Activated CD8-positive, alpha-beta memory T cell treated with anti-CD3 and anti-CD28 coated beads, Interleukin-2, amount 50 U/mL, for 1 hour (primary cell): Measurements from ENCODE around the gene PRR18.

Experiments
- DNase-seq: peaks from one replicate; pipeline ENCODE4 v3.0.0-alpha.2; 2020; ENCODE audit errors: extremely low read depth

The PRR18 gene

DNA sequence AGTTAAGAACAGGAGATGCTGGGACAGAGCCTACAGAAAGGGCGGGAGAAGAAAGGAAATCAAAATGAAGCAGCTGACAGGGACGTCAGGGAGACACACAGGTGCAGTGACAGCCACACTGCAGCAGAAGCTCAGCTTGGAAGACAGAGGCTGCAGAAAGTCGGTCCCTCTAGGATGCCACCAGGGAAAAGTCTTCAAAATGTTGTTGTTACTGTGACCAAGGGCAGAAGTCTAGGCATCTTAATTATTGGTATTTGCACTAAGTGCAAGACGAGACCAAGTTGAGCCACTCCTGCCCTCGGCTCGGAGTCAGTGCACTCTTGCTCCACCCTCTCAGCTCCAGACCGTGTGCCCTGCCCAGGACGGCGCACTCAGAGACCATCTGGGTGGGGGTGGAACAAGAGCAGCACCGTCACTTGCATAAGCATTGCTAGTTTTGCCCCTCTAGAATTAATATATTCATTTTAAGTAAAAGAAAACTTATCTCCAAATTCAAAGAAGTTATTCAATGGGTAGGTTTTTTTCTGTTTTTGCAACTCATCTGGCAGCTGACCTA, 2.6 kb downstream of the PRR18 start:
- DNase-seq: no peak

DNA sequence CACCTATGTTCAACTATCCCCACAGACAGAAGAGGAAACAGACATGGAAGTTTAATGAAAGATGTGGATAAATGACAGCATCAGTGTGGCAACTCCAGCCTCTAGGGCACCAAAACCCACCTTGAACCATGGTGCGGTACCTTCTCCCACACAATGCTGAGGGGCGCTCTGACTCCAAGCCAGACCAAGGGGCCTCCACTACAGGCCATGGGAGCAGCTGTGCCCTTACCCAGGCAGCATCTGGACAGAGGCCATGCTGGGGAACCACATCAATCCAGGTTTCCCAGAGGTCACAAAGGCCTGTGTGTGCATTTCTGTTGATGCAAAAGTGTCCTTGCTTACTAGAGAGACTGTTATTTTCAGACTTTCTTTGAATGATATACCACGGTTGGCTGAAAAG, 4.1 kb downstream of the PRR18 start:
- no peak for DNase-seq

DNA sequence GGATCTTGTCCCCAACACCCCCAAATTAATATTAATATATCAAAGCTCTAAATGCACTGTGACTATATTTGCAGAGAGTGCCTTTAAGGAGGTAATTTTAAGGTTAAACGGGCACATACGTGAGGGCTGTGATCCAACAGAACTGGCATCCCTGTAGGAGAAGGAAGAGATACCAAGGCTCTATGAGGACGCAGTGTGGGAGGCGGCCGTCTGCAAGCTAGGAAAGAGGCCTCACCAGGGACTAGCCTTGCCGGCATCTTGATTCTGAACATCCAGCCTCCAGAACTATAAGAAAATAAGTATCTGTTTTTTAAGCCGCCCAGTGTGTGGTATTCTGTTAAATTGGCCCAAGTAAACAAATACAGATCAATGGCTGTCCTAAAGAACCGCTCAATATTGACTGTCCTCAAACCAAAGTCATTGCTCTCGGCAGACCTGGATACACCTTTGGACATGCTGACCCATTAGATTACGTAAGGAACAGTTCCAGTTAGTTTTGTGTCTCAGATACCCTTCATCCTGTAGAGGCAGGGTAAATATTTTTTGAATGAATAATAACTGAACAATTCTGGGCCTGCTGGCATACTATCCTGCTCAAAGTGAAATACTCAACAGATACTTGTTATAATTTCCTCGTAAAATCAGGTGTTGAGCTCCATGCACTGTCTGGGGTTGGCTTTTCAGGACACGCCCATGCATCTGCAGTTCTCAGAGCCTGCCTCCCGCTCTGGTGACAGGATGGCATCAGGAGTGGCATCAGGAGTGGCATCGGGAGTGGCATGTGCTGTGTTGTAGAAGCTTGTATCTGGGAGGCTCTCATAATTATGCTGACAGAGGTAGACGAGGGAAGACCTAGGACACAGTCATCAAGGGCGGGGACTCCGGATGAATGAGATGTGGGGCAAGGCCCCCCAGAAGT, 6.3 kb downstream of the PRR18 start:
- no peak for DNase-seq

DNA sequence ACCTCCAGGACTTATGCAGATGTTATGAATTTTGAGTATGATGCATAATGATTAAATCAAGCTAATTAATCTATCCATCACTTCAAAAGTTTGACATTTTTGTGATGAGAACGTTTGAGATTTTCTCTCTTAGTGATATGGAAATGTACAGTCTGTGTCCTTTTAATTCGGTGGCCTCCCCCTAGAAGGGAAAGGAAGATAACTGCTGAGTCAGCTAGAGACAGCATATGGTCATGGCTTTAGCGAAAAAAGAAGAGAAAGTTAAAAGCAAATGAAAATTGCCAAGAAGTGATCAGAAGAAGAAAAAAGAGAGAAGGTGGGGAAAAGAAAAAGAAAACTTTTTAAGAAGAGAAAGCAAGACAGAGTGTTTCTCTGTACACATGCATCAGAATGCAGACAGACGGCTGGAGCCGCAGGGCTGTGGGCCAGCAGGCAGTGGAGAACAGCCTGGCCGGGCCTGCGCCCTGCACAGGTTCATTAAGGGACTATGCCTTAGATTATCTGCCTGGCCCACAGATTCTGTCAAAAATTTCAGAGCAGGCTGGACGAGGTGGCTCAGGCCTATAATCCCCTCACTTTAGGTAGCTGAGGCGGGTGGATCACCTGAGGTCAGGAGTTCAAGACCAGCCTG, 7.7 kb downstream of the PRR18 start:
- no peak for DNase-seq

DNA sequence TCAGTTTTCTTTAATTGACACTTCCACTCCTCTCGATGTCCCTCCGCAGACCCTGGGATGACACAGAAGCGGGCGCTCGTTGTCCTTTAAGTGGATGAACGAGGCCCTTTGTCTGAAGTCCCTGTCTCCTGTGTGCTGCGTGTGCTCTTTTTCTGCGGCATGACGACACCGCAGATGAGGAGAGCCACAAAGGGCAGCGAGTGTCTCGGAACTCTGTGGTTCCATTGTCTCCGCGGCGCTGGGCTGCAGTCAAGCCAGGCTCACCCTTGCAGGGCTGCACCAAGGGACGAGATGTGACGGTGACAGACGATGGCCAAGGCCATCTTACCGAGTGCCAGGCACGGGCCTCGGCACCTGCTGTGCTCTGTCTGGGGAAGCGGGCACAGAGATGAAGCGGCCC, 10.6 kb downstream of the PRR18 start:
- no peak for DNase-seq

DNA sequence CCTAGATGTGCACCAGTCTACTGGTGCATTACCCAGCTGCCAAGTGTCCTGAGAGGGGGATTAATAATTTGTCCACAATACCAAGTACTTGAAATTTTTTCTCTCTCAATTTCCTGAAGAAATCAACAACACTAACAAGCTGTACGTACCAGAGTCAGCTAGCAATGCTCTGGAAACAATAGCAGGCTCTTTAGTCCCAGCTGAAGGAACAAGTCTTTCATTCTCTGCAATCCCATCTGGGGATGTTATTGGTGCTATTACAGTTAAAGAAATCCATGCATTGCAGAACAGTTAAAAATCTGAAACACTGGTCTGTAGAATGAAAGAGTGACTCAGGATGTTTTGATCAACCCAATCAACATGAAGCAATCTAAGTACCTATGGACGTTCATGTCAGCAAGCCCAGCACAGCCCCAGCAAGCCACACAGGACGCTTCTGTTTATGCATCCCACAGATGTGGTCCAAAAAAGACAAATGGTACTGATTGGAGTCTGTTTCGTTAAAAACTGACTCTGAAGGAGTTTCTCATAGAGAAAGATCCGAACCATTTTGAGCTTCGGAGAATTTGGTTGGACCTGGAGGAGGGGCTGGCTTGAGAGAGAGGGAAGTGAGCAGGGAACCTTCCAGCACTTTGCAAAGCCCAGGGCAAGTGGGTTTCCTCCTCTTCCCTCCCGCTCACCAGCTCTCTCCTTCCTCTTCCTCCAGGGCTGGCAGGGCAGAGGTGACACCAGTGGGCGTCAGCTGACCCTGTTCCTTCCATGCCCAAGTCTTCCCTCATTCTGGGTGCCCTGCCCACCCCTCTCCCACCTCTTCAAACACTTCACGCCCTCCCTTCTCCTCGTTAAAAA, 11.9 kb downstream of the PRR18 start:
- no peak for DNase-seq

DNA sequence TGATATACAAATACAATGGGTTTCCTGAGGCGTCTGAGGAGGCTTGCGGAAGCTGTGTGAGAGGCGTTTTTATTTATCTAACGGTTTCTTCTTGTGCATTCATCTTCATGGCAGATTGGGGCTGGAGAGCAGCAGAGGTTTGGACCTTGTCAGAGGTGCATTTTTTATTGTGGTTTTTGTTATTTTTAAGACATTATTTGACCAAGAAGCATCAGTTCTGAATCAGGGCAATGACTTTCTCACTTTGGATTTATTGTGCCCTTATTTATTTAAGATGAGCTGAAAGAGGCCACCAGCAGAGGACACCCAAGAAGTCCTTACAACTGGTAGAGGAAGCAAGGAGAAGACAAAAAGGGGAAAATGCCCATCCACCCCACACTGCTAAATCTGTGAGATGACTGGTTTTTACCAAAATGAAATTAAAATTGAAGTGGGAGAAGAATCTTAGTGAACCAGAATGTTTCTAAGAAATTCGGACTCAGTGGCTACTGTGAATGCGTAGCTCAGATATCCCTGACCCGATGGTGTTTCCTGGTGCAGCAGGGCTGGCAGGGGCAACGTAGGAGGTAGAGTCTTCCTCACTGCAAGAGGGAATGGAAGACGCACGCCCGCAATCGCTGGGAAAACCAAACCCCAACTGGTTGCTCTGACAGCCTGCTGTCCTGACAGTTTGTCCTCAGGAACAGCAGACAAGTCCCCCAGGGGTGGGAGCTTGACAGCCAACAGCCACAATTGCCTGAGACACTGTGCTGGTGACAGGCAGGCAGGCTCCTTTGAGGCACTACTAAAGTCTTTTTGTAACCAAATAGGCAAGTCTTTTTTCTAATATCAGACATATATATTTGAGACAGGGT, 14.2 kb downstream of the PRR18 start:
- no peak for DNase-seq

DNA sequence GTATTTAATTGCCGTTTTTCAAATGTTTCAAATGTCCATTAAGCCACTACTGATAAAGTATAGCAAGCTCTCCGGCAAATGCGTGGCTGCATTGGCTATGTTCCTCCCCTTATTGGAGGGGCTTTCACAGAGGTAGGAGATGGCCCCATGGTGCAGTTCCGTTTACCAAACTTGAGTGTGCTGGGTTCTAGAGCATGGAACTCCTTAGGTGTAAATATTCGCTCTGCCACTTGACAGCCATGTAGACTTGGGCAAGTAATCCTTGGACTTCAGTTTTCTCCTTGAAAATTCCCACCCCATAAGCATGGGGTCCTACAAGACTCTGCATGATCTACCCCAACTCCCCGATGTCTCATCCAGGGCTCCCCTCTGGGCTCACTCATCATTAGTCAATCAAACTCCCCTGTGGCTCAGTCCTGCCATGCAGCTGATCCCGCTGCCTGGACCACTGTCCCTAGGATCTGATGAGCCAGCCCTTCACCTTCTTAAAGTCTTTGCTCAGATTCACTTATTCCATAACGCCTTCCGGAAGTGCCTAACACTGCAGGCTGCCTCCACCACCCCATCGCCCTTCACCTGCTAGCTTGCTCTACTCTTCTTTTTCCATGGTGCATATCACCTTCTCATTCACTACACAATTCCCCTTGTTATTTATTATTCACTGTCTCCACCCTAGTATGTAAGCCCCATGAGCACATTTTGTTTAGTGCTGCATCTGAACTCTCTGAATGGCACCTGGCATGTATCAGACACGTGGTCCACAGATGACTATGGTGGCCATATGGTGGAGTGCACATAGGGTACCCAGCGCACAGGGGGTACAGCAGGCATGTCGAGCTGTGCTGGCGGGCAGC, 18.8 kb downstream of the PRR18 start:
- no peak for DNase-seq

DNA sequence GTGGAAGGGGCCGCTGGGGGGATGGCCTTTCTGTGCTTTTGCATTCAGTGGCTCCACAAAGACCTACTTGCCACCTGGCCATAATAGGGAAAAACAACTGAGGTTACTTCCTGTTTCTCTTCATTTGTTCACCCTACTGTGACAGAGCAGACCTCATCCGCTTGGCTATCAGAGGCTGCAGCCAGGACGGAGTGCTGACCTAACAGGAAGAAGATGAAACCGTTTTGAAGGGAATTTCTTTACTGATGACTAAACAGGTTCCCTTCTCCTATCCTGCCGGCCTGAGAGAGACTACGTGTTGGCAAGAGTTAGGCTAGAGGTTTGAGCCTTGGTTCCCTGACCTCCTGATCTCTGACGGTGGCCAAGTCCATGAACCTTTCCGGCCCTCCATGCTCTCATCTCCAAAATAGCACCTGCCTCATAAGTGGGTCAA, 21.3 kb downstream of the PRR18 start:
- DNase-seq: no peak

DNA sequence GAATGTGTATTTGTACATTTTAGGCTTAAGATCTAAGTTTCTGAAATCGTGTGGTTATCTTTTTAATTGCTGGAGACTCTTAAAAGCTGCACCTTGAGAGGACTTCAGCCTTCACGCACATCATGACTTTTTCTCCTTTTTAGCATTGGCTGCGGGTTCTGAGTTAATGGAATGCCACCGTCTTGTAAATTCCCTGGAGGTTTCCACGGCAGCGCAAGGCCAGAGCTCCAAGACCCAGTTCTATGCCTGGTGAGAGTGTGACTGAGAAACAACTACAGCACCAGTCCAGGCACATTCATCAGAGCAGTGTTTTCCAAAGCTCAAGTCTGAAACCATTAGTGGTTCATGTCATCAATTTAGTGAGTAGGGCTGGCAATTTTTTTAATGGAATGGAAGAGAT, 23.0 kb downstream of the PRR18 start:
- no peak for DNase-seq

DNA sequence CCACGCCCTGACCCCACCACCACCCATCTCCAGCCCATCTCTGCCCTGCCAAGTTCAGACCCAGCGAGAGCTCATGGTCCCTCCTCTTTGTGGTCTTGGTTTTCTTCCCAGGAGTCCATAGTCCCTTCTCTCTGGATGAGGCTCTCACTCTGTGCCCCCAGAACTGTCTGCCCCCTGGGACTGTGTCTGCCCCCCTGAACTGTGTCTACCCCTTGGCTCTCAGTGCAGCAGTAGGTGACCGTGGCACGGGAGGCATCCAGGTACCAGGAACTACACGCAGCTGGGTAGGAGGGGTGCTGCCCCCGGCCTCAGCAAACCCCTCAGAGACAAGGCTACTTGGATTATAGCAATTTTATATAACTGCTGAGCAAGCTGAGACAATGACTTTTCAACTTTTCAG, 23.6 kb downstream of the PRR18 start:
- DNase-seq: no peak

DNA sequence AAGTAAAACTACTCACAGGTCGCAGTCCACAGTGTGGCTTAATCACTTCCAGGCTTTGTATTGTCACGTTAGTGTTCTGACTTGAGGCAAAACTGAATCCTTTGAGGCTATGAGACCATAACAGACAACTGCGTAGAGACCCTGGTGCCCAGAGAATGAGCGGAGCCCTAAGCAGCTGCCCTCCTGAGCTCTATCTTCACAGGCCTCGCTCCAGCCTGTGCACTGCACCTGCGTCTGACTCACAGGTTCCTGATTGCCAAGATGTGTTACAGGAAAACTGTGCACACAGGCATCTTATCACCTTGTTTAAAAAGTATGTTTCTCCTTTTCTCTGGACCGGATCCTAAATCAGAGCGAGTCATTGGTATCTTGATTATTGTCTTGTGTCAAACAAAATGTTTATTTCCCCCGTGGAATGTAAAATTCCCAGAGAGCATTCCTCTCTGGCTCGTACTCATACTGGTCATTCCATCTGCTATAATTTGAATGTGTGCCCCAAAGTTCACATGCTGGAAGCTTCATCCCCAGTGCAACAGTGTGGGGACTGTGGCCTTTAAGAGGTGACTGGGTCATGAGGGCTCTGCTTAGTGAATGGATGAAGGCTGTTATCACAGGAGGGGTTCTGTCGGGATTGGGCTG, 25.7 kb downstream of the PRR18 start:
- DNase-seq: no peak

DNA sequence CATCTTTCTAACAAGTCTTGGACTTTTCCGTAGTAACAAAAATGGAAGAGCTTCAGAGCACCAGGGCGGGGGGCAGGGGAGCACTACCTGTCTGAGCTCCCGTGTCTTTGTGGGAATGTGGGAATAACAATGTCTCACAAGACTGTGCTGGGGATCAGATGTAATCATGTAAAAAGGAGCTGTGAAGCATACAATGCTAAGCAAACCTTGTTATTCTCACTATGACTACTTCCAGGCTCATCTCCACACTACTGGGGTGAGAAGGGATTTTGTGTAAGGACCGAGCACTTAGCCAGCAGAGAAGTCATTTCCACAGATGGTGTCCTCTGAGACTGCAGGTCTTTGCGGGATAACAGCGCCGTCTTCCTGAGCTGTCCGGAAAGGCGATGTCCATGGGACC, 27.1 kb downstream of the PRR18 start:
- DNase-seq: no peak

DNA sequence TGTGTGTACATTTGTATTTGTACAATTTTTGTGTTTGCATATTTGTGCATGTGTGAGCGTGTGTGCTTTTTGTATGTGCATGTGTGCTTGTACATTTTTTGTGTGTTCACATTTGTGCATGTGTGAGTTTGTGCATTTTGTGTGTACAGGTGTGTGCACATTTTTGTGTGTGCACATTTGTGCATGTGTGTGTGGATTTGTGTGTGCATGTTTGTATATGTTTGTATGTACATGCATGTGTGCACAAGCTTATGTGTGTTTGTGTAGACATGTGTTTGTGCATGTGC, 28.9 kb downstream of the PRR18 start:
- no peak for DNase-seq

DNA sequence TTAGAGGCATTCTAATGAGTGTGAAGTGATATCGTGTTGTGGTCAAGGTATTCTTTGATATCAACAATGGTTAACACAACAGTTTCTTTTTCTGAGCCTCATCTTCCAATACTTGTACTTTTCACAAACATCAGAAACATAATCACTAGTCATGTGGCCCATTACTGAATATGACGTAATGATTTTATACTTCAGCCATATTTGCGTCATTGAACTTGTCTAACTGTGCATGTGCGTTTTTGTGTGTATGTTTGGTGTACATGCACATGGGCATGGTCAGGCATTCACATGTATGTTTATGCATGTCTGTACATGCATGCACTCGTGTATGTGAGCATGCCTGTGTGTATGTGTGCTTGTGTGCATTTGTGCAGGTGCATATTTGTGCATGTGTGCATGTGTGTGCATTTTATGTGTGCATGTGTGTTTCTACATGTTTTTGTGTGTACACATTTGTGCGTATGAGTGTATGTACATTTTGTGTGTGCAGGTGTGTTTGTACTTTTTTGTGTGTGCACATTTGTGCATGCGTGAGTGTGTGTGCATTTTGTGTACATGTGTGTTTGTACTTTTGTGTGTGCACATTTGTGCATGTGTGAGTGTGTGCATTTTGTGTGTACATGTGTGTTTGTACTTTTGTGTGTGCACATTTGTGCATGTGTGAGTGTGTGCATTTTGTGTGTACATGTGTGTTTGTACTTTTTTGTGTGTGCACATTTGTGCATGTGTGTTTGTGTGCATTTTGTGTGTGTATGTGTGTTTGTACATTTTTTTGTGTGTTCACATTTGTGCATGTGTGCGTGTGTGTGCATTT, 29.4 kb downstream of the PRR18 start:
- DNase-seq: no peak

DNA sequence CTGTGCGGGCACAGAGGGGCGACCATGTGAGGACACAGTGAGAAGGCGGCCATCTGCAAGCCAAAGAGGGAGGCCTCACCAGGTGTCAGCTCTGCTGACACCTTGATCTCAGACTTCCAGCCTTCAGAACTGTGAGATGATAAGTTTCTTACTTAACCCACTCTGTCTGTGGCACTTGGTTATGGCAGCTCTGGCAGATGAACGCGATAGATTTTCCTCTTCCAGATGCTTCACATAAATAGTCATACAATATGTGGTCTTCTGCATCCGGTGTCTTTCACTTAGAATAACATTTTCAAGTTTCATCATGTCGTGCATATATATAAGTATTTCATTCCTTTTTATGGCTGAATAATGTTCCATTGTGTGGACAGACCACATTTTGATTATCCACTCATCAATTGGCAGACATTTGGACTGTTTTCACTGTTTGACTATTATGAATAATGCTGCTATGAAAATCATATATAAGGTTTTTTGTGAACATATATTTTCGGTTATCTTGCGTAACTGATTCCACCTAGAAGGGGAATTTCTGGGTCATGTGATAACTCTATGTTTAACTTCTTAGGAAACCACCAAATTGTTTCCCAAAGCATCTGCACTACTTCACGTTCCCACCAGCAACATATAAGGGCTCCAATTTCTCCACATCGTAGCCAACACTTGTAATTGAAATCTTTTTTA, 30.2 kb downstream of the PRR18 start:
- no peak for DNase-seq

DNA sequence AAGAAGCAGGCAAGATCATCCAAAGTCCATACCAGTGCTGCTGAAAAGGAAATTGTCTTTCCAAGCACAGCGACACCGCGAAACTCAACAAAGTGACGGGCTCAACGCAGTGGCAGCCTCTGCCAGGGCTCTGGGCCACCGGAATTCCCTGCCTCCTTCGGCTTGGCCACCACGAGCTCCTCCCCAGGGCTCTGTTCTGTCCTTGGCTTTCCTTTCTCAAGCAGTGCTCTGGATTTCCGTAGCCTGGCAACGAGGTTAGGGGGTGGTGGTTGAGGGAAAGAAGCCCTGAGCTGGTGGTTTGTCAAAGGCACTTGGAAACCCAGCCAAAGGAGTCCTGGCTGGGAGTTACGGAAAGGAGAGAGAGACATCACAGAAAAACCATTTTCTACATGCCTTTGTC, 31.2 kb downstream of the PRR18 start:
- no peak for DNase-seq

DNA sequence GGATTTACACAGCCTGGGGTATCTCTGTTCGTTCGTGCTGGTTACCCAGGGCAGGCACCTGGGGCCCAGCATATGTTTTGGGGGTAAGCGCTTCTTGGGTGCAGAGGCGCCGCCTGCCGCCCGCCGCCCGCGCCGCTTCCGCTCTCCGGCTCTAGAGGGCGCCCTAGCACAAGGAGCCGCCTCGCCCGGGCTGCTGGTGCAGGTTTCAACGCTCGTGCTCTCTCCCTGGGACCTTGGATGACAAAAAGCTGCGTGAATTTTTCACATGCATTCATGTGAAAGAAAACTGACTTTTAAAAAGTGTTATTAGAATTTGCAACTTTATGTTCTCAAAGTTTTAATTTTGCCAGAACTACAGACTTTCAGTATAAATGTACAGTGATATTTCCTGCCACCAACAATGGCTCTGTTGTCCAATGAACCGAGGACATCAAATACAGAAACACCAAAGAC, 32.5 kb downstream of the PRR18 start:
- peak; percentile 24 for DNase-seq
